Measurements from ENCODE around the gene AREL1.

AREL1 gene

DNA sequence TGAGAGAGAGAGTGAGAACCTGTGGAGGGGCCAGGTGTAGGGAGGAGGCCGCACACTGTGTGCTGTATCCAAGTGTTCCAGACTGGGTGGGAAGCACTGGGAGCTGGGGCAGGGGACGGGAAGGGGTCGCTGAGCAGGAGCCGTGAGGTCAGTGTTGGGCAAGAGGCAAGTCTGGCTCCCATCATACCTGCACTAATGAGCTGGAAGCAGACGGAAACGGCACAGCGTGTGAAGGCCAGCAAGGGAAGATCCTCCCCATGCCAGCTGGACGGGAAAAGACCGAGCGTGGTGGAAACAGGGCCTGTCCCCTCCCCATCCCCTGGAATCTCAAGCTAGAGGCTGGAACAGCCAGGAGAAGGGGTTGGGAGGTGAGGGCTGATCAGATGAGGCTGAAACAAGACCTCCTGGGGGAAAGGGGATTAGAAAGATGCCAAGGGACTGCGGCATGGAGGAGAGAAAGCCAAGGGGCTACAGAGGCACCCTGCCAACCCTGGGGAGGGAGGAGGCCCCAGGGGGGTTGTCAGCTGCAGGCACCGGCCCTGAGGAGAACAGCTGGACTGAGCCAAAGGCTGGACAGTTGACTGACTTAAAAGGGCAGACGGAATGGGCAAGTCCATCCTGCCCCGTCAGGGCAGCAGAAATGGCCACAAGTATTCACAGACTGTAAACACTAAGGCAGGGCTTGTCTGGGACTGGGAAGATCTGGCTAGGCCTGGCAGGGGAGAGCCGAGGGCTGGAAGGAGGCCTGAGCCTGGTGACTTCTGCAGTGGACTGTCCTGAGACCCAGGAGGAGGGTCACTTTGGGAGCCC lies 81.8 kb downstream of the AREL1 start:
- DNase-seq = no peak

DNA sequence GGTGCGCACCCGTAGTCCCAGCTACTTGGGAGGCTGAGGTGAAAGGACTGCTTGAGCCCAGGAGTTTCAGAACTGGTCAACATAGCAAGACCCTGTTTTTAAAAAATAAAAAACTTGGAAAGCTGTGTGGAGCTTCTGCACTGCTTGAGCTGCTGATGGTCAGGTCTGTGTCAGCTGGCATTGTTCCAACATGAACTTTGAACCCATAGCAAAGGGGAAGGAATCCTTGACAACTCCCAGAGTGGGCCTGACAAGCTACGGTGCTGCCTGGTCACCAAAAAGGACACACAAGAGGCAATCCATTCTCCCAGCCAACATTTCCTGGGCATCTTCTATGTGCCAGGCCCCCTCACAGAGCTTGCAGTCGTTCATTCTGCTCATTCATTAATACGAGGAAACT lies 84.5 kb downstream of the AREL1 start:
- DNase-seq = no peak

DNA sequence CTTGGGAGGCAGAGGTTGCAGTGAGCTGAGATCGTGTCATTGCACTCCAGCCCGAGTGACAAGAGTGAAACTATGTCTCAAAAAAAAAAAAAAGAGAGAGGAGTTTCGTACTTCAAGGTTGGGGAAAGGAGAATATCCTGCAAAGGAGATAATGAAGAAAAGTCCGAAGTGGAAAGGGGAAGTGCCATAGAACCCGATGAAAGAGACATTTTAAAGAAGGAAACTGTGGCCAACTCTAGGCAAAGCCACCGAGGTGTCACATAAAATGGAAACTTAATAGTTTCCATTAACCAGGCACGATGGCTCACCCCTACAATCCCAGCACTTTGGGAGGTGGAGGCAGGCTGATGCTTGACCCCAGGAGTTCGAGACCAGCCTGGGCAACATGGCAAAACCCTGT lies 85.8 kb downstream of the AREL1 start:
- no peak for DNase-seq

DNA sequence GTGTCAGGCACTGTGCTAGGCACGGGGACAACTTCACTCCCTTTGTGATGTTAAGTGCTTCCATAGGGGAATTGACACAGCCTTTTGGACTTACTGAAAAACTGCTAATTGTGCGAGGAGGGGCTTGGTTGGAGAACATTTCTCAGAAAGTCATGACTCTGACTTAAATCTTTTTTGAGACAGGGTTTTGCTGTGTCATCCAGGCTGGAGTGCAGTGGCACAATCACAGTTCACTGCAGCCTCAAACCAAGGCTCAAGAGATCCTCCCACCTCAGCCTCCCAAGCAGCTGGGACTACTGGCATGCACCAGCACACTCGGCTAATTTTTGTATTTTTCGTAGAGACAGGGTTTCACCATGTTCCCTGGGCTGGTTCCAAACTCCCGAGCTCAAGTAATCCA lies 90.6 kb downstream of the AREL1 start:
- no peak for DNase-seq

DNA sequence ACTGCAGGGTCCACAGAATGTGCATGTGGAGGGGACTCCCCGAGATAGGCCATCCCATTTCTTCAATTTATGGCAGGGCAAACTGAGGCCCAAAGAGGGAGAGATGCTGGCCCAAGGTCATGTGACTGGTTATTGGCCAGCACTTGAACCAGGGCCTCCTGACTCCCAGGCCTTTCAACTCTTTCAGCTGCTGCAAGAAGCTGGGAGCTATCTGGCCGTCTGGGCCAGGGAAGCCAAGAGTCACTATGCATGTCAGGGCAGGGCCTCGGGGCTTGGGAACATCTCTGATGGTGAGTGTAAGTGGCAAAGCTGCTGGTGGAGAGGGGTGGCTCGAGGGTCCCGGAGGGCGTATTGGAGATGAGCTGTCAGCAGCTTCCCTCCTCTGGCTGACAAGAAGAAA lies 91.3 kb downstream of the AREL1 start:
- DNase-seq = no peak

DNA sequence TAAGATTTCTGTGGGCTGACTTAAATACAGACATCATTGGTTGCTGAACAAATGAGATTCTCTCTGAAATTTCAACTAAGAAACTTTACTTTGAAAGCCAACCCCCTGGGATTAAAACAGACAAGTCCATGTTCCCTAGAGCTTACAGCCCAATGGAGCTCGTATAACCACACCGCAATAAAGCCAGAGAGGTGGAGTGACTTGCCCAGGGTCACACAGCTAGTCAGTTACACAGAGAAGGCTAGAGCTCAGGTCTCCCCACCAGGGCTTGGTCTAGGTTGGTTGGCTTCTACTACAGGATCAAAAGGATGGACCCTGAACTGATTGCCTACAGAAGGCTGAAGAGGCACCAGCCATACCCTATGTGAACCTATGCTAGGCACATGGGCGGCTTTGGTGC lies 92.0 kb downstream of the AREL1 start:
- no peak for DNase-seq

DNA sequence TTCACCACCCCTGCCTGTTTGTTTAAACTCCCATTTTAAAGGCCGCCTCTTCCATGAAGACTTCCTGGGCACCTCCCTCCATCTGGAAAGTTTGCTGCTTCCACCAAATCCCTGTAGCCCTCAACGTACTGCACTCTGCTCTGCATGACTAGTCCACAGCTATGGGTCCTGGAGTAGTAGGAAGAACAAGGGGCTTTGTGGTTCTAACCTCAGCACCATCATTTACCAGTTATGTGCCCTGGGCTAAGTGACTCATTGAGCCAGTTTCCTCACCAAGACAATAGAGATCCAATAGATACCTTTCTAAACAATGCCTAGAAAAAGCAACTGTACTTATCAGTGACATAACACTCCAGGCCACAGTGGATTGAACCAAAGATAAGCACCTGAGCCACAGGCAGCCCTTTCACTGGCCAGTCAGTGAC lies 92.4 kb downstream of the AREL1 start:
- no peak for DNase-seq

DNA sequence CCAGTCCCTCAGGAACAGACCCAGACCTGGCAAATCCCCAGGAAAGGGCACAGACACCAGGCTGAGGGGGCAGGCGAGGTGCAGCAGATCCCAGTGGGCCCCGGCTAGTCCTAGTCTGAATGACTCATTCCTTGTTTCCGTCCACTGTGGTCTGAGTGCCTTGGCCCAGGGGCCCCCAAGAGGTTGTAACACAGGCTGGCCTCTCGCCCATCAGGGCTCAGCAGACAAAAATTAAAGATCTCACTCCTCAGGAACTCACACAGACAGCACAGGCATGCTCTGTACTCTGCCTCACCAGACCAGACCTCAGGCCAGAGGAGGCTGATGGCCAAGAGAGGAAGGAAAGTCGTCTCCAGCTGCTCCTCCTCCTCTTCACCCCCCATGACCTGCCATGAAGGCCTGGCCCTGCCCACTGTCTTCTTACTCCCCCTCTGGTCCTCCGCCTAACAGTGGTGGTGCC lies 93.2 kb downstream of the AREL1 start:
- no peak for DNase-seq

DNA sequence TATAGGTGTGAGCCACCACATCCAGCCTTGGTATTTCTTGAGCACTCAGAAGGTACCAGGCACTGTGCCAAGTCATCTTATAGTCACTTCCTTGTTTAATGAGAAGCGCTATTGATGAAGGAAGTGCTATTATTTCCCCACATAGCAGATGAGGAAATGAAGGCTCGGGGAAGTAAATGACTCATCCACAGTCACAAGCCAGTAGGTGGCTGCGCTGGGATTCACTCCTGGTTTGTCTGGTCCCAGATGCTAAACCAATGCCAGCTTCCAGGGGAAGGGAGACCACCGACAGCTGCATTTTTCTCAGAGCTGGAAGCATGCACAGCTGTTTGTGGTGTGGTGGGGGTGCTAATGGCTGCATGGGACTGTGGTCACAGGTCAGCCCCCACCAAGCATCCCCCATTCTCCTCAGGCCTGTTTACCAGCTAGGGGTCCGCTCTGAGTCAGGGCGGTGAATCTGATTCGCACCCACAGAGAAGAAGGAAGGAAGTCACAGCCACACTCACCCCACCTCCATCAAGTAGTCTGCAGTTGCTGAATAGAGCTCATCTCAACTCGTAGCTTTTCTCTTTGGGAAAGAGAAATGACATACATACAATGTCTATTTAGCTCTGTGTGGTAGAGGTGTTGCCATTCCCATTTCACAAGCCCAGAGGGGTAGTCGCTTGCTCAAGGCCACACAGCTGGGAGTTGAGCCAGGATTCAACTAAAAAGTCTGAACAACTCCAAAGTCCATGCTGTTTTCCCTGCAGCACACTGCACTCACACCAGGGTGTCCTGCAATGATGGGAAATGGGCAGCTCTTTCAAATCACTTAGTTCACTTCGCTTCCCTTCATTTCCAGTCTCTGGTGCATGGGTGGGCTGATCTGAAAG lies 94.6 kb downstream of the AREL1 start:
- no peak for DNase-seq

DNA sequence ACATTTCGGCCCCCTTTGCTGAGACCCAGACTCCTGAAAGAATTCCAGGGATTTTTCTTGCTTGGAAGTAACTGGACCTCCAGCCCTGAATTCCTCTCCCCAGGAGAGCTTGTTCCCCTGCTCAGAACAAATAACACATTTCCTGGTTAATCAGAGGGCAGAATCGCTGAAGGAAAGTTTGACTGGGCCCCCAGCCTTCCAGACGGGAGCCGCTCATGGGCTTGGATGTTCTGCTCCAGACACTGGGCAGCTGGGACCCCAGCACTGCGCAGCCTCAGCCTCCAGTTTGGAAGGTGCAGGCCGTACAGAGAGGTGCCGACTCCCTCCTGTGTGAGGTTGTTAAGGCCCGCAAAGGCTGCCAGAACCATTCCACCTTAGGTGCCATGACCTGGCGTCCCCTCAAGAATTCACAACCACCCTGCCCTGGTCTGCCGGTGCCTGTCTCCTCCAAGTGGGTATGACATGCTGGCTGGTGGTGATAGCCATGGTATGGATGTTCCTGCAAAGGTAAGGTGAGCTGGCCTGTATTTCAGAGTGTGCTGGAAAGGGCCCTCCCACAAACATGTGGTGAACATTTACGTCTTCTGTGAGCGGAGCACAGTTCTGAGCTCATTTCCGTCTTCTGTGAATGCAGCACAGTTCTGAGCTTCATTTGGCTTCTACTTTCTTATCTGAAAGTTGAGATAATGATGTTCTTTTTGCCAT lies 95.7 kb downstream of the AREL1 start:
- DNase-seq = no peak

DNA sequence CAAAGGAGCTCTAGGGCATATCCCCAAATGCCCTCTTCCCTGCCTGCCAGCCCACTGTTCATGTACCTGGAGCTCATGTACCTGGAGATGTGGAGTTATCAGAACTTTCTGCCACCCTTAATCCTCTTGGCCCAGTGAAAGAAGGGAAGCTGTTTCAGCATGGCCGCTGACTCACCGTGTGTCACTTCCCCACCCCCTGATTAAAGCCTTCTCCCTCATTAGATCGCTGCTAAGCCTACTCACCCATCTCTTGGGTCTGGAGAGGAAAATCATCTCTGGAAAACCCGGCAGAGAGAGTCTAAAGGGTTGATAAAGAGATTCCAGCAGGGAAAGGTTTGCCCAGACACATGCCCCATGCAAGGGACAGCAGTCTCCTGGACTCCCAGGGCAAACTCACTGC lies 96.4 kb downstream of the AREL1 start:
- DNase-seq = no peak

DNA sequence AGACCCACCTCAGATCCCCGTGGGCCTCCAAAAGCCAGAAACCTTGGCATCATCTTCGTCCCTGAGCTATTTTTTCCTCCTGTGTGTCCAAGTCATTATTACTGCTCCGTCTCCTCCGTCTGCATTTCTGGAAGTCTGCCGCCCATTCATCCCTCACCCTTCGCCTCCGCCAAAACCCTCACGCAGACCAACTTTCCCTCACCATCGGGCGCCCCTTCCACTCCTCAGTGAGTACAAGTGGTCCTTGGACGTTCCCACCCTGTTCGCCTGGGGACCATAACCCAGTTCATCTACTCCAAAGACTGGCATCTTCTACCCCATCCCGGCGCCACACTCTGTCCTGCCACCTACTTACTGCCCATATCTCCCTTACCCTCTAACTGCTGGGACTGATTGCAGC lies 97.1 kb downstream of the AREL1 start:
- no peak for DNase-seq

DNA sequence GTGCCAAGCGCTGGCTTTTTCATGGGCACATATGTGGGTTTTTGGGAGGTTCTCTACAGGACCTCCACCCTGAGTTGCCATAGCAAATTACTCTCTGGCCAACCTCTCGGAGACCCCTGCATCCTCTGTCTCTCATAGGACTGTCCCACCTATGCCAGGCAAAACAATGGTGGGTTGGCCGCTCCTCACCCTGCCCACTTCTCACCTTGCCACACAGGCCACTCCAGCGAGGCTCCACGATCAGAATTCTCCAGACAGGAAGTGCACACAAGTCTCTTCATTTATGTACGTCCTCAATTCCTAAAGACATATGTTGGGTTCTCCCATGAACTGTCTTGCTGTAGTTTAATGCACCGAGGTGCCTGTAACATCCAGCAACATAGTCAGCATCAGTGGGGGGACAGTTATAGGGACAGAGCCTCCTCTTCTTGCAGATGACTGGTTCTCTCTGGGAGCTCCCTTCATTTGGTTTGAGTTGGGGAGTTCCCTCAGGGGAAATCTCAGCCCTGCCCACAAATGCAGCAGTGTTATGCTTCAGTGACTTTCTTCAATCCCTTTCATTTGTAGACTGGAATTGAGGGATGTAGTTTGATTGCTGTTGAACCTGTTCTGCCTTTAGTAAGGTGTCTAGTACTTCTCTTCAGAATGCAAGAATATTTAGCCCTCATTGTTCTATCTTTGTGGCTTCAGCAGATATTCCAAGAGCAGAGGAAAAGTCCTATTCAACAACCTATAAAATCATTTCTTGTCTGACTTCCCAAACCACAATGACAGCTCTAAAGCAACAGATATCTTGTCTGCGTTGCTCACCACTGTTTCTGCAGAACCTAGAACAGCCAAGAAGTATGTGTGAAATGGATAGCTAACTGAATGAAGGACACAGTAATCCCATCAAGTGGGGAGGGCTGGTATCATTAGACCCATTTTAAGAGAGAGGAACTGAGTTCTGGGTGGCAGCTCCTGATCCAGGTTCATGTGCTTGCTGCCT lies 98.1 kb downstream of the AREL1 start:
- DNase-seq = no peak

DNA sequence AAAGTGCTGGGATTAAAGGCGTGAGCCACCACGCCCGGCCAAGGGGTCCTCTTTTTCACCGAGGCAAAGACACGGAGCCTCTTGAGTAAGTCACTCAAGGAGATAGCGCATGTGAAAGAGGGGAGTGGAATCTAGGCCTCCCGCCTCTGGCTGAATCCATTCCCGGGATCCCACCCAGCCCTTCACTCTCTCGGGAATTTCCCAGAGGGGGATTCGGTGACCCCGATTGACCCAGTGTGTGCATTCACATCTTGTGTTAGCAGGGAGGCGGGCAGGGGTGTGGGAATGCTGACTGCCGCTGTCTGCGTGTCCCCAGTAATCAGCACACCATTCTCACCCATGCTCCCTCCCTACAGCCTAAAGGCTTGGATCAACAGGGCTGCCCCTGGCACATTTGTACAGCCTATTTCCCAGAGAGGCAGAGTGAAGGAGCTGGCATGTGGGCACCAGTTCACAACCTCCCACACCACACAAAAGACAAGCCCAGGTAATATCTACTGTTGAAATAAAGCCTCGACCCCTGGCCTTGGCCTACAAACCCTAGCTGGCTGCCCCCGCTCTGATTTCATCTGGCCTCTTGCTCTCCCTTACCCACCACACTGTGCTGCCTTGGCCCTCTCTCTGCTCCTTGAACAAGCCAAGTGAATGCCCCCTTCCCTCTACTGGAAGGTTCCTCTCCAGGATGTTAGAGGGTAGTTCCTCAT lies 99.5 kb downstream of the AREL1 start:
- DNase-seq = no peak

DNA sequence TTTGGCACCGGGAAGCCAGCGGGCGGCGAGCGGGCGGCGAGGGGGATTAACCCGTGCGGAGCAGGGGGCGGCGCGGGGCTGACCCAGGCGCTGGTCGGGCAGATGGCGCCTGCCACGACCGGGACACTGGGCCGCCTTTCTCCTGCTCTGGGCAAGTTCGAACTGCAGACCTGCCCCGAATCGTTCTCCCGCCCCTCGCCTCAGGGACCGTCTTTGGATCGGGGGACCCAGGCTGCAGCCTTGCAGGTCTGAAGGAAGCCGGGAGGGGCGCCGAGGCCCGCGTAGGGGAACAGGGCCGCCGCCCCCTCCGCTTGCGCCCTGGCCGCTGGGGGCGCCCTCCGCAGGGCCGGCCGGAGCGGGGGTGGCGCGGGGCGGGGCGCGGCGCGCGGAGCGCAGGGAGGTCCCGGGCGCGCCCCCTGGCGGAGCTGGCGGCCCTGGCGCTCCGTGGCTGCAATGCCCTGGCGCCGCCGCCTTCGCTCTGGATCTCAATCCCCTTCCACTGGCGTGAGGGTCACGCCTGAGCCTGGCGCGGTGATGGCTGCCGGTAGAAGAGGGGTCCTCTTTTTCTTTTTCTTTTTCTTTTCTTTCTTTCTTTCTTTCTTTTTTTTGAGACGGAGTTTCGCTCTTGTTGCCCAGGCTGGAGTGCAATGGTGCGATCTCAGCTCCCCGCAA lies 100.4 kb downstream of the AREL1 start:
- DNase-seq = peak; percentile 33

DNA sequence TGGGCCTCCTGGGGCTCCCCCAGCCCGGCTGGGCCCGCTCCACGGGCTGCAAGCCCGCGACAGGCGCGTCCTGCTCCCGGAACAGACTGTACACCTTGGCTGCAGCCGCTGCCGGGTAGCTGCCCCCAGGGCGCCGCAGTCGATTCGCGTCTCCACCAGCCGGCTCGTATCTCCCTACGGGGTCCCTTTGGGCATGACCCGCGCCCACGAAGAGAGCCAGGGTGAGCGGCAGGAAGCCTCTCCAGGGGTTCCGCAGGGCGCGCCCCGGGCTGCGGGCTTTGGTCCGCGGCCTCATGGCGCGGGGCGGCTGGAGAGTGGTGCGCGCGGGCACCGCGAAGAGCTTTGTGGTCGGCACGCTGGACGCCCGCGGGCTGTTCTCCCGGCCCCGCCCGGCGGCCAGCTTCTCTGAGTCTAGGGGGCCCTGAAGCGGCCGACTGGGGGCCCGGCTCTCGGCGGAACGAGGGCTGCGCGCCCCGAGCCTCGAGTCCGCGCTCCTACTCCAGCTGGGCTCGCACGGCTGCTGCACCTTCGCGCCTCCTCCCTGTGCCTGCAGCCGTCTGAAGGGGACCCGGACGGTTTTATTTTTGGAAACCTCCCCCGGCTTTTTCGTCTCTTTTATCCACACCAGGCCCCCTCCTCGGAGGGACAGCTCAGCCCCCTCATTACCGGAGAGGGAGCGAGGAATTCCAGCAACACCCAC lies 101.1 kb downstream of the AREL1 start, which contains the start of gene LTBP2:
Gene LTBP2 (minus strand): TSS at position 588 of the 700 bp plus-strand sequence. CDS start 293 bp downstream, at position 295.
- DNase-seq = no peak

Measured in NCI-H2107 (cell line).